Dermis microvascular lymphatic vessel endothelial cell (primary cell): ENCODE measurements around the gene CDC73. TPM values are rescaled to one million over a fixed set of nuclear protein-coding genes. Genes with fewer than 3 reads are reported as not detected.
A peak's percentile ranks its signal among the peaks of the same experiment; 100 is the strongest.

ENCODE experiments used
- DNase-seq, 2 donors: peaks; one replicate each; pipeline versions ENCODE4 v3.0.0 to v3.0.0-alpha.2; 2010; ENCODE audit warnings: low read depth in 2 of 2
- total RNA-seq: library from RNA; depleted of rRNA; stranded (reverse); fragments of >200 nt; gene quantifications from 2 replicates; pipeline ENCODE4 v1.2.1, GENCODE V29; 2014

The CDC73 gene
- 10.7 and 13.0 TPM in 2 replicates for total RNA-seq

- peak; percentile 88 to 98 for DNase-seq
Observed at GRCh38 chr1:193121616-193122593, at the start of gene CDC73. Gene CDC73, plus strand, starts transcription at chr1:193122031. Its CDS starts 170 bp downstream, at chr1:193122201.

- DNase-seq, result no peak
Observed at GRCh38 chr1:193077991-193078390, 43.8 kb upstream of the CDC73 start.

- no peak for DNase-seq
Observed at GRCh38 chr1:193079187-193079586, 42.6 kb upstream of the CDC73 start.

DNA sequence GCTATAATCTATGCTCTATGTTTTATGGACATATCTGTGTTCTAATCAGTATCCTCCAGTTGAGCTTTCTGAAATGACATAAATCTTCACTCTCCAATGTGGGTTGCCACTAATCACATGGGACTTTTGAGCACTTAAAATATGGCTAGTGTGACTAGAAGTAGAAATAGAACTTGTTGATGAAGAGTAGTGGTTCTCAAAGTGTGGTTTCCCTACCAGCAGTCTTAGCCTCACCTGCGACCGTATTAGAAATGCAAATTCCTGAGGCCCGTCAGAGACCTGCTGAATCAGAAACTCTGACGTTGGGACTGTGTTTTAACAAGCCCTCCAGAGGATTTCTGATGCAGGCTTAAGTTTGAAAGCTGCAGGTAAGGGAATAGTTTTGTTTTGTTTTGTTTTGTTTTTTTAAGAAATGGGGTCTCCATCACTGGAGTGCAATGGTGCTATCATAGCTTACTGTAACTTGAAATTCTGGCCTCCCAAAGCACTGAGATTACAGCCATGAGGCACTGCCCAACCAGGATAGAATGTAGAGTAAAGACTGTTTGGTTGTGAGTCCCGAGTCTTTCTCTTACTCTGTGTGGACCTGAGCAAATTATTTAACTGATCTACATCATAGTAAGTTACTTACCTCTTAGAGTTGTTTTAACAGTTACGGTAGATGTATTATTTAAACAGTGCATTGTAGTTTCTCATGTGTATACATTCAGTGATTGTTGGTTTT, 38.3 kb upstream of the CDC73 start:
- DNase-seq, result no peak

- DNase-seq, result peak; percentile 43 to 55
Observed at GRCh38 chr1:193085263-193085662, 36.6 kb upstream of the CDC73 start.

DNA sequence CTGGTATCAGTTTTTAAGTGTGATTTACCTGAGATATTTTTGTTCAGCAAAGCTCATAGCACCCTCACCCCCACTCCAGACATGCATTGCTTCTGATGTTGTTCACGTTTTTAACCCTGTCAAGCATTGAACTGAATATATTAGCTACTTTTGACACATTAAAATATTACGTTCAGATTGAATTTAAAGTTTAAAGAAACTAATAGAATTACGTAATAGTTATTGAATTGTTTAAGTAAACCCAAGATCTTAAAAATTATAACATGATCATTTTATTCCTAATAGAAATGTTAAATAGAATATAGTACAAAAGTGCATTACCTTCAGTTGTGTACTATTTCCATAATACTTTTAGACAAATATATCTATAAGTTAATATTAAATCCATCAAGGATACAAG, 35.5 kb upstream of the CDC73 start:
- DNase-seq, result no peak

GRCh38 chr1:193087893-193088292, 33.9 kb upstream of the CDC73 start:
- no peak for DNase-seq

DNA sequence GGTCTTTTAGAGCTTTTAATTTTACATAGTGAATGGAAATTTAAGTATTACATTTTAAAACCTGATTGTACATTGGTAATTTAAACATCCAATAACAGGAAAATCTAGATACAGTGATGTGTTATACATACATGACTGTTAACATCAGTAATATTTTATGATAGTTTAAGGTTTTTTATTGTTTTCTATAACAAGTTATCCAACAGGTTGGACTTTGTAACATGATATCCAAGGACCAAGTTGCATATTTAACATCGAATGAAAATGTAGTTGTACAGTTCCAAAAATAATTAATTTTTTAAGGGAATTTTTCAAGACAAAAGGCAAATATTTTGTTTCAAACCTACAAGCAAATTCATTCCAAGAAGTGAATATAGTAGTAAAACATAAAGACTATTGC, 31.0 kb upstream of the CDC73 start:
- no peak for DNase-seq

- DNase-seq, result no peak
Observed at GRCh38 chr1:193094112-193094511, 27.7 kb upstream of the CDC73 start.

DNA sequence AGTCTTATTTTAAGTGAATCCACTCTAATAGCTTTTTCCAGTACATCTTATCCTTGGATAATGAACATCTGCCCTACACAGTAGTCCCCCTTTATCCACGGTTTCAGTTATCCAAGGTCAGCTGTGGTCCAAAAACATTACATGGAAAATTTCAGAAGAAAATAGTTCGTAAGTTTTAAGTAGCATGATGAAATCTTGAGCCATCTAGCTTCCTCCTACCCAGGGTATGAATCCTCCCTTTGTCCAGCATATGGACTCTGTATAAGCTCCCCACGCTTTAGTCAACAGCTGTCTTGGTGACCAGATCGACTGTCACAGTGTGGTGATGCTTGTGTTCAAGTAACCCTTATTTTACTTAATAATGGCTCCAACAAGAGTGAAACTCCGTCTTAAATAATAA, 19.2 kb upstream of the CDC73 start:
- DNase-seq, result no peak

- DNase-seq, result peak in 1 of 2 donors; percentile 7
Observed at GRCh38 chr1:193103759-193104501, 17.9 kb upstream of the CDC73 start.

- DNase-seq, result peak in 1 of 2 donors; percentile 67
Observed at GRCh38 chr1:193104502-193104906, 17.3 kb upstream of the CDC73 start.

DNA sequence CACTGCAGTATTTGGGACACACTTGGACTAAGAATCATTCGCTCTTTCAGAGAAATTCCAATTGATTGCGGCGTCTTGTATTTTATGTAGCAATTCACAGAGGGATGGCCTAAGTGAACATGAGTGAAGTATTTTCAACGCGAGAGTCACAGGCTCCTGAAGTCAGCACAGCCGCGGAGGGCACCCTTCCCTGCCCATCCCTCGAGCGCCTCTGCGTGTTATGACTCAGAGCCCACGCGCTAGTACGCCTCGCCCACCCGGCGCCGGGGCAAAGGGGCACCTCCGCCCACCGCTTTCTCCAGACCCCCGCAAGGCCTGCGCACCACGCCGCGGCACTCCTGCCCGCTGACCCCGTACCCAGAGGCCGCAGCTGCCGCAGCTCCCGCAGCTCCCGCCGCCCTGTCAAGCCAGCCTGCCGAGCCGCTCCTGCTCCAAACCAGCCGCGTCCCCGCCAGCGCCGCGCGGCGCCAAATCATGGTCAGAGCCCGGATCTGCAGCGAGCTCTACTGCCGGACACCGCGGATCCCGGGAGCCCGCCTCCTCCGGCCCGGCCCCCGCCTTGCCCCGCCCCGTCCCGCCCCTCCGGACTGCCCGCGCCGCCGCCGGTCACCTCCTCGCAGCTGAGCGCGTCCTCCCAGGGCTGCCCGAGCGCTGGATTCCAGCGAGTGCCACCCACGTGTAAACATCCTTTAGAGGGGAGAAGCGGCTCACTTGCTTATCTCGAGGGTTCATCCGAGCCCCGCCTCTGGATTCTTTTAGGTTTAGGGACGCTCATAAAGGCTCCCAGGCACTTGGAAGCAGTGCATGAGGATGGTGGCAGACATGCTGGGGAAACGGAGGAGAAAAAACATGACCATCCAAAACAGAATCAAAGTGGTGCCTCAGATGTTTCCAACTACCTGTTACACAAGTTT, 16.7 kb upstream of the CDC73 start, which contains the start of gene GLRX2:
Gene GLRX2, minus strand, starts transcription at position 508 of the 914 bp plus-strand sequence. Its CDS starts 32 bp downstream, at position 476.
- DNase-seq, result peak; percentile 51 to 89

- DNase-seq, result no peak
Observed at GRCh38 chr1:193105821-193106177, 16.0 kb upstream of the CDC73 start.

GRCh38 chr1:193108471-193108870, 13.4 kb upstream of the CDC73 start:
- DNase-seq, result no peak

- no peak for DNase-seq
Observed at GRCh38 chr1:193109619-193110018, 12.2 kb upstream of the CDC73 start.

DNA sequence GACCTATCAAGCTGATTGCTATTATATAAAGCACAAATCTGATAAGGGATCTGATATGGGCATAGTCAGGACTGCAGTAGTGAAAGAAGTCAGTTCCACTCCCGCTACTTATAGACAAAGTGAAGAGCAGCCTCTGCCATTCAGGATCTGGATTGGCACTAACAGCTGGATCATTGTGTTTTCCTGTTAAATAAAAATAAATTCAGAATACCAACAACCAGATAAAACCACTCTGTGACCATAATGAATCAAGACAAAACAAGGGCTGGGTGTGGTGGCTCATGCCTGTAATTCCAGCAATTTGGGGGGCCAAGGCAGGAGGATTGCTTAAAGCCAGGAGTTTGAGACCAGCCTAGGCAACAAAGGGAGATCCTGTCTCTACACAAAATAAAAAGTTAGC, 11.6 kb upstream of the CDC73 start:
- no peak for DNase-seq

GRCh38 chr1:193110864-193111263, 11.0 kb upstream of the CDC73 start:
- no peak for DNase-seq

- no peak for DNase-seq
Observed at GRCh38 chr1:193111641-193112090, 10.2 kb upstream of the CDC73 start.

- DNase-seq, result no peak
Observed at GRCh38 chr1:193113258-193113991, 8.4 kb upstream of the CDC73 start.
